ENCODE results near the gene AOPEP.

Gene AOPEP

GRCh38 chr9:94904806-94905205, 178.3 kb downstream of the AOPEP start:
- DNase-seq, result no peak

- no peak for DNase-seq
These were observed 179.1 kb downstream of the AOPEP start for GRCh38 chr9:94905606-94906005.

GRCh38 chr9:94906181-94906580, 179.7 kb downstream of the AOPEP start:
- no peak for DNase-seq

- no peak for DNase-seq
These were observed 180.2 kb downstream of the AOPEP start for GRCh38 chr9:94906713-94907112.

- DNase-seq, result no peak
These were observed 180.9 kb downstream of the AOPEP start for GRCh38 chr9:94907264-94907936.

- no peak for DNase-seq
These were observed 181.6 kb downstream of the AOPEP start for GRCh38 chr9:94908011-94908563.

GRCh38 chr9:94908583-94909249, 182.2 kb downstream of the AOPEP start:
- no peak for DNase-seq

- no peak for DNase-seq
These were observed 182.9 kb downstream of the AOPEP start for GRCh38 chr9:94909250-94909894.

- no peak for DNase-seq
These were observed 183.6 kb downstream of the AOPEP start for GRCh38 chr9:94909965-94910730.

GRCh38 chr9:94911211-94911610, 184.7 kb downstream of the AOPEP start:
- no peak for DNase-seq

GRCh38 chr9:94911986-94912635, 185.6 kb downstream of the AOPEP start:
- DNase-seq, result no peak

GRCh38 chr9:94912700-94913249, 186.3 kb downstream of the AOPEP start:
- DNase-seq, result no peak

- no peak for DNase-seq
These were observed 187.1 kb downstream of the AOPEP start for GRCh38 chr9:94913550-94913949.

GRCh38 chr9:94915476-94916450, 189.3 kb downstream of the AOPEP start:
- no peak for DNase-seq

- DNase-seq, result no peak
These were observed 190.5 kb downstream of the AOPEP start for GRCh38 chr9:94916956-94917355.

GRCh38 chr9:94918038-94918753, 191.7 kb downstream of the AOPEP start:
- DNase-seq, result no peak

GRCh38 chr9:94919376-94920098, 193.0 kb downstream of the AOPEP start:
- no peak for DNase-seq

- no peak for DNase-seq
These were observed 194.1 kb downstream of the AOPEP start for GRCh38 chr9:94920420-94921091.

GRCh38 chr9:94921092-94921471, 194.6 kb downstream of the AOPEP start:
- no peak for DNase-seq

All from Kasumi-1 (cell line).